UCSD-AML1 (cell line): ENCODE data around the gene TJP3.
"Not testable (repeated sequence)": the region's sequence is repeated elsewhere in the genome, so short reads cannot be mapped to it uniquely, and the experiment has no call there.

Experiments used
- DNase-seq: peaks from one replicate; lab custom pipeline; 2025; ENCODE audit not compliant: unreplicated experiment; lab: John Stamatoyannopoulos, UW

The TJP3 gene

GRCh38 chr19:3708207-3708931, at the start of gene TJP3:
TSS of gene TJP3 (plus strand) at chr19:3708384. CDS start at chr19:3728433, 20,049 bp downstream.
- DNase-seq, result no peak

GRCh38 chr19:3658870-3659745, 49.1 kb upstream of the TJP3 start:
- no peak for DNase-seq

GRCh38 chr19:3659746-3660112, 48.5 kb upstream of the TJP3 start:
- DNase-seq, result no peak

DNA sequence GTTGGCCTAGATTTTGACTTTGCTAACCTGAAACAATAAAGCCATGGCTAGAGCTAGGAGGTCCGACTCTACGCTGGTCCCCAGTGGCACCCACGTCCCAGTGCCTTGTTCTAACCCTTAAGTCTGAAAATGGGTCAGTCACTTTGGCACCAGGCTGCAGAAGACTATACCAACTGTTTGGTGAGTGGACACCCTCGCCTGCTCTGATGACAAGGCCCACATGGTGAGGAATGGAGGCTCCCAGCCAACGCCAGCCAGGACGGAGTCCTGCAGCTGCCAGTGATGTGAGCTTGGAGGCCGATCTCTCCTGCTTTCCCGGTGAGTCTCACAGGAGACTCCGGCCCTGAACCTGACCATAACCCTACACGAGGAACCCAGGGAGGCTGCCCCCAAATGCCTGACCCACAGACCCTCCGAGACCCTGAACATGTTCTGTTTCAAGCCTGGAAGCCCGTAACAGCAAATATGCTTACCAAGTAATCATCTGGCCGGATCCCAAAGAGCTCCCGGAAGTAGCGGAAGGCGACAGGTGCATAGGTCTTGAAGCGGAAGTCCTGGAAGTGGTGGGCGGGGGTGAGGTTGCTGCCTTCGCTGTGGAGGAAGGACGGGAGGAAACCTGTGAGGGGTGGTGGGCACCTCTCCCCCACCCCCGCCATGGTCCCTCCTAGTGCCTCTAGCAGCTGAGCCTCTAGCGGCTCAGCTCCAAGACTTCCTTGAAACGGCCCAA, 47.5 kb upstream of the TJP3 start:
- DNase-seq, result no peak

DNA sequence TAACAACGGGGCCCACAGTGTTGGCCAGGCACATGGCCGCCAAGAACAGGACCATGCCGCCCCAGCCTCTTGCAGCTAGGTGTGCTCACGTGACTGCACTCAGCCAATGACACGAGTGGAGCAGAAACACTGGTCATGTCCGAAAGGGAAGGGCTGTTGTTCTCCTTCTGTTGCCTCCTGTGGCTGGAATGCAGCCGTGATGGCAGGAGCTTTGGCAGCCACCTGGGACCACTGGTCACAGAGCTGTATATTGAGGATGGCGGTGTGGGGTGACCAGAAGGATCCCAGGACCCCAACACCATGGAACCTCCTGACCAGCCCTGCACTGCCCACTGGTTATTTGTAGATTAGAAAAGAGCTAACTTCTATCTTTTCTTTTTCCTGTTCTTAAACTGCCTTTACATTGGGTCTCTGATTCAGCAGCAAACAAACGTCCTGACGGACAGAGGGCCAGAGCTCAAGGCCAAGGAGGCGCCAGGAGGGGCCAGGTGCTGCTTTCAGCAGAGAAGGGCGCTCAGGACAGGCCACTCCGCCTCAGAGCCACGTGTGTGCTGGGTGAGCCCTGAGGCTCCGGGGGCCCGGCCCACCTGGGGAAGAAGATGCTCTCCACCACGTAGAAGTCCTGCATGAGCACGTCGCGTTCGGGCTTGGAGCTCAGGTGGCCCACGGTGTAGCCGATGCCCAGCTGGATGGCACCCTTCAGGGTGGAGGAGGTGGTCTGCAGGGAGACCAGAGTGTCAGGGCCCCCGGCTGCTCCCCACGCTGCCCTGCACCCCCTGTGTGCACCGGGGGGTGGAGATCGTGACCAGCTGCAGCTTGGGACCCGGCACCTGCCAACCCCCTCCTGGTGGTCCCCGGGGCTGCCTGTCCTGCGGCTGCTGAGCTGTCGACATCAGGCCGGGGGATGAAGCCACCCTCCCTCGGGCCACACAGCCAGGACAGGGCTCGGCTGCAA, 46.6 kb upstream of the TJP3 start:
- DNase-seq, result no peak

- no peak for DNase-seq
Observed at GRCh38 chr19:3663838-3664237, 44.3 kb upstream of the TJP3 start.

DNA sequence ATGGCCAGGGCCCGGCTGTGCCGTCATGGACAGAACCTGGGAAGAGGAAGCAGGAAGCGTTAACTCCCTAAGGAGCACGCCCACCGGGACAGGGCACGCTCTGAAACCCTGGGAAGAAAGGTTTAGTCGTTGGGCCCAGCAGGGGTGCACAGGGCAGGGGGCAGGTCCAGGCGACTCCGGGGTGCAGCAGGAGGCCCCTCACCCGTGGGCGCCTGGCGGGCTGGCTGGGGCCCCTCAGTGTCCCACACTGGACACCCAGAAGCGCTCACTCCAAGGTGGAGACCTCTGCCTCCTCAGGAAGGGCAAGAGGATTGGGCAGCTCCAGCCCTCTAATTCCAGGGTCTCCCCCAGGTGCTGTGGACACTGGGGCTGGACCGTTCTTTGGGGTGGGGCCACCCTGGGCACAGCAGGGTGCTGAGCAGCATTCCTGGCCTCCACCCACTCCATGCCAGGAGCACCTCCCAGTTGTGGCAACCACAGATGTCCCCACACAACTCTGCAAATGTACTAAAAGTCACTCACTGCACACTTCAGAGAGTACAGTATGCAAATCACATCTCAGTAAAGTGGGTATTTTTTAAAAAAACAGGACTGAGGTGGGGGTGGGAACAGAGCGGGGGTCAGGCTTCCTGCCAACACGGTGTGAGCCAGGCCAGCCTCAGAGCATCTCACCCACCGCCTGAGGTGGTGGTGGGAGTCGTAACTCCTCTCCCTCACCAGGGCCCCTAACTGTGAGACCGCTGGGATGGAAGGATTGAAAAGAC, 43.1 kb upstream of the TJP3 start:
- DNase-seq, result no peak

DNA sequence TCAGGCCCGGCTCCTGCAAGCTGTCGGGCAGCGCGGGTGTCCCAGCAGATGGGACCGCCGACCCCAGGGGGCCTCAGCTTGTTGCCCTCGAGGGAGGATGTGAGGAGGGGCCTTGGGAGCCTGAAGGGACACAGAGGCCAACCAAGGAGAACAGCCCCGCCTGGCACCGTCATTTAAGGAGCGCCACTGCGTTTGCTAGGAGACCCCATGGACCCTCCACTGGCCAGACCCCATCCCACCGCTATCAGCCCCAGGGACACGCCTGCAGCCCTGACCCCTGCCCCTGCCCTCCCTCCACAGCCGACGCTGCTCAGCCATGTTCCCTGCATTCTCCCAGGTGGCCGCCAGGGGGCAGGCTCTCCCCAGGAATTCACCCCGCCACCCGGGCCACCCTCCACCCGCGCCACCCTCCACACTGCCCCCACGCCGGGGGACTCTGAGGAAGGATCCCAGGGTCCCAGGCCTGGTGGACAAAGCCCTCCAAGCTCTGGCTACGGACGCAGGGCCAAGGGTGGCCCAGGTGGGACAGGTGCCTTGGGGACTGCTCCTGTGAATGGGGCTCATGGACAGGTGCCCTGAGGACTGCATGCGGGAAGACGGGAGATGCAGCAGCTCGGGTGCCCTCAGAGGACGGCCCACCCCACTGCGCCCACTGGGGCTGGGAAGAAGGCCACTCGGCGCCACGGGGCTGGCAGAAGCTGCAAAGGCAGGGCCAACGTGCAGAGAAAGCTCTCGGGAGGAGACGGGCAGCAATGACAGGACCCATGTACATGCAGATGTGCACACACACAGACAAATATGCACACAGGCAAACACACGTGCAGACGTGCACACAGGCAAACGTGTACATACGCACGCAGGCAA, 42.3 kb upstream of the TJP3 start:
- peak; percentile 60 for DNase-seq

GRCh38 chr19:3666545-3666856, 41.7 kb upstream of the TJP3 start:
- not testable (repeated sequence) for DNase-seq

DNA sequence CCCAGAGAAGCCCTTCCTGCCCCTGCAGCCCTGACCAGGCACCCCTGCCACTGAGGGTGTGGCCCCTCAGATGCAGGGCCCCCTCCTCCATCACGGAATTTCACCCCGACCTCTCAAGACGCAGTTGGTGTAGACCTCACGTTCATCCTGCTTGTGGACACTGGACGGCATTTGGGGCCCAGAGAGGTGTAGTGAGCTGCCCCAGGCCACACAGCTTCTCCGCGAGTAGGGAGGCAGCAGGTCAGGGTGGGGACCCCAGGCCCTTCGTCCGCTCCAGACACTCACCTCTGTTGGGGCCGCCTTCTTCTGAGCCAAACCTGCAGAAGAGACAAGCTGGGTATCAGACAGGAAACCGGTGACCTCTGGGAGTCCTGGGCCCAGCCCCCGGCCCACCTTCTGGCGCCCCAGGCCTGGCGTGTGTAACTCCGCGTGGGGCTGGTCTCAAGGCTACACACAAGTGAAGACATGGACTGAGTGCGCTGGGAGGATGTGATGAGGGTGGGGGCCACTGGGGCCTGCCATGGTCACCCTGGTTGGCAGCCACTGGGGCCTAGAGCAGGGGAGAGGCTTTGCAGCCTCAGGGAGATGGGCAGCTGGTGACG, 41.0 kb upstream of the TJP3 start:
- no peak for DNase-seq

DNA sequence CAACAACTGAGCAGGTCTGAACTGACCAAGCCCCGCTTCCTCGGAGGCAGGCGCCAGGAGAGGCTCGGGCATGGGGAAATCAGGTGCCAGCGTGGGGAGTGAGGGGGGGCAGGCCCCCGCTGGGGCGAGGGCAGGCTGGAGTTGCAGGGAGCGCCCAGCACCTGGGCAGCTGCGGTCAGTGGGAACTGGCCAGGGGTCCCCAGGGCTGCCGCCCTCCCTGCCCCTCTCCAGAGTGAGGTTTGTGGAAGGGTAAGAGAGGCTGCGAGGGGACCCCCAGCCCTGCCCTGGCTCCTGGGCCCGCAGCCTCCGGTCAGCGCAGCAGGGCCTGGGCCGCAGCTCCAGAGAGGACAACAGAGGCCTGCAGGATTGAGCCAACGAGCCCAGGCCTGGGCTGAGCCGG, 40.4 kb upstream of the TJP3 start:
- DNase-seq, result no peak

DNA sequence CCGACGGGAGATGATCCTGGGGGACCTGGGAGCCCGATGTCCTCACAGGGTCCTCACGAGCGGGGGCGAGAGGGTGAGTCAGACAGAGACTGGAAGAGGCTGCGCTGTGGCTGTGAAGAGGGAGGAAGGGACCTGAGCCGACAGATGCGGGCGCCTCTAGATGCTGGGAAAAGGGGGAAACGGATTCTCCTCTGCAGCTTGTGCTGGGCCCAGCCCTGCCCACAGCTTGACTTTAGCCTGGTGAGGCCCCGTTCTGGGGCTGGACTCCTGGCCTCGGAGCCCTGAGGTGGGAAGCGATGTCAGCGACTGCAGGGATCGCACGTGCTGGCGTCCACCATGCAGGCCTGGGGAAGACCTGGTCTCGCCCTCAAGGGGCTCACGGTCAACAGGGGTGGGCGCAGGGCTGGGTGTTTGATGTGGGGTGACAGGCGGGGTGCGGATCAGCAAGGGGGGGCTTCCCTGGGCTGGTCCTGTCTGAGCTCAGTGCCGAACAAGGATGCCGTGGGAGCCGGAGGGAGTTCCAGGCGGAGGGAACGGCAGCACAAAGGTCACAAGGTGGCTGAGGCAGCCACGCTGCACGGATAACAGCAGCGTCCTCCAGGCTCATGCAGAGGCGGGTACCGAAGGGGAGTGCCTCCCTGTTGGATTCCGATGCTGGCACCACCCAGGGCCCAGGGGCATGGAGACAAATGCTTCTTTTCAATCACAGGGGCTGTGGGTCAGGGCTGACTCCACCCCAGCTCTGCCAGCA, 39.7 kb upstream of the TJP3 start:
- DNase-seq, result no peak

DNA sequence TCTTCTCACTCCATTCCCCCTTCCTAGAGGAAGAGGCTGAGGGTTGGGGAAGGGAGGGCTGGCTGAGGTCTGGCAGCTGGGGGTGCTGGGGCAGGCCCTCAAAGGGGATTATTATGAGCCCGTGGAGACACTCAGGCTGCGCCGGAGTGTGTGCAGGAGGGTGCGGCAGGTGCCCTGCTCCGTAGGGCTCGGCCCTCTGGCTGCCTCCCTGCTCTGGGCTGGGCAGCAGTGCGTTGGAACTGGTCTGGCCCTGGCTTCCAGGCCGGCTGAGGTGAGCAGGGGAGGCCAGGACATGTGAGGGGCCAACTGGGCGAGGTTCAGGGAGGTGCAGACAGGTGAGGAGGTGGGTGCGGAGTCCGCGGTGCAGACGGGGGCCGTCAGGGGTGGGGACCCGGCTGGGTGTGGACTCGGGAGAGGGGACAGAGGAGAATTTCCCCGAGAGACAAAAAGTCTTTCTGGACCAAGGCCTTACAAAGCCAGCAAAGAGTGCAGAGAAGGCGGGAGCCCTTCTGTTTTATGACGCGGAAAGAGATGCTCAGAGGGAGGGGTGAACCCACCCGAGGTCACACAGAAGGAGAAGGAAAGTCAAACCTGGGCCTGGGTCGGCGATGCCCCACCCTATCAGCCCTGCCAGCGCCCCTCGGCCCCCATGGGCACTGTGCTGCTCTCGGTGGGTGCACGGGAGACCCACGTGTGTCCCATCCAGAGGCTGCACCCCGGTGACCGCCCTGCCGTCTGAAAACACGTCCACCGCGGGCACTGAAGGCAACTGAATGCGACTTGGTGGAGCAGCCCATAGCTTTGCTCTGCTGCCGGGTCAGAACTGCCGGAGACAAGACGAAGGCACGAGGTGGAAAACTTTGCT, 38.9 kb upstream of the TJP3 start:
- no peak for DNase-seq

DNA sequence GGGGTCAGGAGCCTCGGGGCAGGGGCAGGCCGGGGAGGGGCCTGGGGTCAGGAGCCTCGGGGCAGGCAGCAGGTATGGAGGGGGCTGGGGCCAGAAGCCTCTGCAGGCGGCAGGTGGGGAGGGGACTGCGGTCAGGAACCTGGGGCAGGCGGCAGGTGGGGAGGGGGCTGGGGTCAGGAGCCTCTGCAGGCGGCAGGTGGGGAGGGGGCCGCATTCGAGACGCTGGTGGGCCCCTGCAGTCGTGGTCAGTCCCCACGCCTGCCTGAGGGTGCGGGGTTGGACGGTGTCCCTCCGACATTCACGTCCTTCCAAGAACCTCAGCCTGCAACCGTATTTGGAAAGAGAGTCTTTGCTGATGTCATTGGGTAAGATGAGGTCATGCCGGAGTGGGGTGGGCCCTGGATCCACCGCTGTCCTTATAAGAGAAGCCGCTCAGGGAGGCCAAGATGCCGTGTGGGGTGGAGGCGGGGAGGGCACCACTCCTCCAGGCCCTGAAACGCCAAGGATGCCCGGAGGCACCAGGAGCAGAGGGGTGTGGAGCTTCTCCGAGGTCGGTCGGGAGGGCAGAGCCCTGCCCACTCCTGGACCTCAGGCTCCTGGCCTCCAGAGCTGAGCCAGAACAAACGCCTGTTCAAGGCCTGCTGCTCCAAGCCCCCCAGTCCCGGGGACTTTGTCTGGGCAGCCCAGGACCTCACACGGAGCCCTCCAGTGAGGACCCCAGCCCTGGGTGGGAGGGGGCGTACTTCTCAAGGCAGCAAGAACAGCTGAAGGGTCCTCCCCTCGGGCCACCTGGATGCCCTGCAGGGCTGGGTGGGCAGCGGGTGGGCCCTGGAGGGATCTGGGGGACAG, 38.0 kb upstream of the TJP3 start:
- DNase-seq, result no peak

- peak; percentile 39 for DNase-seq
Observed at GRCh38 chr19:3670796-3671679, 37.1 kb upstream of the TJP3 start.
